NCI-H2171 treated with DMSO at 0.1 percent for 48 hours (cell line): Measurements from ENCODE around the gene KRTAP4-7.
"Not testable (repeated sequence)": the region's sequence is repeated elsewhere in the genome, so short reads cannot be mapped to it uniquely, and the experiment has no call there.

ENCODE experiments used
- DNase-seq: peaks from one replicate; lab custom pipeline; 2025; lab: John Stamatoyannopoulos, UW

KRTAP4-7 gene

DNA sequence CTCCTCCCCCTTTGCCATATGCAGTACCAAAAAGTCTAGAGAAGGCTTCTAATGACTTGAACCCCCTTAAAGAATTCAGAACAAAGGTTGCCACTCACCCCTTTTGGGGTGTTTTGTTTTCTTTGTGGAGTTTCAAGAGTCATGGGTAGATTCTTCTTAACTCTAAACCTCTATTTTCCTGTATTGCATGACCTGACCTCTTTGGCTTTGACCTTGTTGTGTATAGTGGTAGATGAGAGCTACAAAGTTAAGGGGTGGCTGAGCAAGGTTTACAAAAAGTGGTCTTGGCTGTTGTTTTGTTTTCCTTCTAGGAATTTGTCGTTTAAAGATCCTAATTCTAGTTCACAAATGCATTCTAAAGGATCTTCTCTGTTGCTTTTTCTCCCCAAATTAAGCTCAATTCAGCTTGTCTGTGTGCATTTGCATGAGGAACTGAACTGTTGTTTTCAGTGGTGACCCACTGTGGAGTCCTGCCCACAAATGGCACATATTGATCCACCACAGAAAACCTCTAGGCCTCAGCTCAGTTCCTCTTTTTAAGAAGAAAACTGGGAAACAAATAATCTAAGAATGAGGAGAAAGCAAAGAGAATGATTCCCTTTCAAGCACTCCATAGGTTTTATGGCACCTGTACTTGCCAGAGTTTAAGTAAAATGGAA lies 24.9 kb downstream of the KRTAP4-7 start:
- DNase-seq, result not testable (repeated sequence)

DNA sequence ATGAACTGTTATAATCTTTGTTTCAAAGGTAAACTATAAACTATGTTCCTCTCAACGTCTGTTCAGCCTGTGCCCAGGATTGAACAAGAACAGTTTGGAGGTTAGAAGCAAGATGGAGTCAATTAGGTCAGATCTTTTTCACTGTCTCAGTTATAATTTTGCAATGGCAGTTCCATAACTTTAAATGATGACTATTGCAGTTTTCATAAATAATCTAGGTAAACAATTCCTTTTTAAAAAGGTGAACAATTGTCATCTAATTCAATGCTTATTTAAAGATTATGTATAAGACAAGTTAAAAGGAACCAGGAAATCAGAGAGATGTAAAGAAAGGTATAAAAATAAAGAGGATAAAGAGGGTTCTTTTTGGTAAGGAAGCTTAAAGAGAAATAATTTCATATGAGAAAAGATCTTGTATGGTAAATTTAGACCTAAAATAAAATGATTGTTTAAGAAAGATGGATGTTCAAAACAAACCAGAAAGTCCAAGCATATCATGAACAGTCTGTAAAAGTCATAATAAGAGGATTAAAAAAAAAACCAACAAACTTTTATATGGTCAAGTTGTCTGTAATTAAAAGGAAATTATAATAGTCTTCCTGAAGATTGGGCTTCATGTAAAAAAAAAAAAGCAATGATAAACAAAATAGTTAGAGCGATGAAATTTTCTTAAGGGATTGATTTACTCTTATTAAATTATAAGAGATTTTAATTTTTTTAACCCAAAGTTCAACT lies 27.4 kb downstream of the KRTAP4-7 start:
- no peak for DNase-seq

DNA sequence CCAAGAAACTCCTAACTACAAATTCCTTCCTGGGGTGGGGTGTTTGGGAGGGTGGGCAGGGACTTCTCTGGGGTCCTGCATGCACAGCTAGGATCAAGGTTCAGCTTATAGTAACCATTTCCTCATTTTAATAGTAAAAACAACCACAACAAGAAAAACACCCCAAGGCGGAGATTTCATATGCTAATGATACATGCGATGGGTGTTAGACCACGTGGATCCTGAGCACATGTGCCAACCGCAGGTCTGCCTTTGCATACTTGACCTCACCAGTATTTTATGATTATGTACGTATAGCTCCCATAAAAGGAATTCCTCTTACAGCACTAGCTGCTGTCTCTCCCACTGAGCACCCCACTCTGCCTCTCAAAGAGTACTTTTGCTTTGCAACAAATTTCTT lies 32.3 kb downstream of the KRTAP4-7 start:
- DNase-seq, result no peak

DNA sequence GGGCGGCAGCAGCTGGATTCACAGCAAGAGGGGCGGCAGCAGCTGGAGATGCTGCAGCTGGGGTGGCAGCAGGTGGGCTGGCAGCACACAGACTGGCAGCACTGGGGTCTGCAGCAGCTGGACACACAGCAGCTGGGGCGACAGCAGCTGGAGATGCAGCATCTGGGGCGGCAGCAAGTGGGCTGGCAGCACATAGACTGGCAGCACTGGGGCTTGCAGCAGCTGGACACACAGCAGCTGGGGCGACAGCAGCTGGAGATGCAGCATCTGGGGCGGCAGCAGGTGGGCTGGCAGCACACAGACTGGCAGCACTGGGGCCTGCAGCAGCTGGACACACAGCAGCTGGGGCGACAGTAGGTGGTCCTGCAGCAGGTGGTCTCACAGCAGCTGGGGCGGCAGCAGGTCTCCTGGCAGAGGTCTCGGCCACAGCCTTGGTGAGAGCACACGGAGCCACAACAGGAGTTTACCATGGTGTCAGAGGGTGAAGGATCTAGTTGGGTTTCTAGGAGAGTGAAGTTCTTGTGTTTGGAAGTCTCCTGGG lies 34.0 kb downstream of the KRTAP4-7 start, which contains the start of gene KRTAP4-11:
KRTAP4-11 (minus strand) TSS at position 528 of the 541 bp plus-strand sequence; CDS start at position 470, 58 bp downstream.
- DNase-seq, result not testable (repeated sequence)

DNA sequence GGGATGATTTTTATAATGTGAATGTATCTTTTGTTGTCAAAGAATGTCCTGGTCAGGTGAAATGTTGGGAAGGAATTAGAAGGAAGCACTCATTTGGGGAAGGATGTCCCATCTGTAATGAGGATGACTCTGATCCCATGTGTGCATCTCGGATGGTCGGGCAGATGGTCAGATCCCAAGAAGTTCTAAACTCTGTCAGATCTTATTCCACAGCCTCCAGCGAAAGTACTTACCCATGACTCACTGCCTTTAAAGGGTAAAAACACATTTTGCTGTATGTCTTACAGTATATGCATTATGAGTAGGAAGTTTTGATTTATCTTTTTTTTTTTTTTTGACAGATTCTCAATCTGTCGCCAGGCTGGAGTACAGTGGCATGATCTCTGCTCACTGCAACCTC lies 34.8 kb downstream of the KRTAP4-7 start:
- DNase-seq, result no peak

DNA sequence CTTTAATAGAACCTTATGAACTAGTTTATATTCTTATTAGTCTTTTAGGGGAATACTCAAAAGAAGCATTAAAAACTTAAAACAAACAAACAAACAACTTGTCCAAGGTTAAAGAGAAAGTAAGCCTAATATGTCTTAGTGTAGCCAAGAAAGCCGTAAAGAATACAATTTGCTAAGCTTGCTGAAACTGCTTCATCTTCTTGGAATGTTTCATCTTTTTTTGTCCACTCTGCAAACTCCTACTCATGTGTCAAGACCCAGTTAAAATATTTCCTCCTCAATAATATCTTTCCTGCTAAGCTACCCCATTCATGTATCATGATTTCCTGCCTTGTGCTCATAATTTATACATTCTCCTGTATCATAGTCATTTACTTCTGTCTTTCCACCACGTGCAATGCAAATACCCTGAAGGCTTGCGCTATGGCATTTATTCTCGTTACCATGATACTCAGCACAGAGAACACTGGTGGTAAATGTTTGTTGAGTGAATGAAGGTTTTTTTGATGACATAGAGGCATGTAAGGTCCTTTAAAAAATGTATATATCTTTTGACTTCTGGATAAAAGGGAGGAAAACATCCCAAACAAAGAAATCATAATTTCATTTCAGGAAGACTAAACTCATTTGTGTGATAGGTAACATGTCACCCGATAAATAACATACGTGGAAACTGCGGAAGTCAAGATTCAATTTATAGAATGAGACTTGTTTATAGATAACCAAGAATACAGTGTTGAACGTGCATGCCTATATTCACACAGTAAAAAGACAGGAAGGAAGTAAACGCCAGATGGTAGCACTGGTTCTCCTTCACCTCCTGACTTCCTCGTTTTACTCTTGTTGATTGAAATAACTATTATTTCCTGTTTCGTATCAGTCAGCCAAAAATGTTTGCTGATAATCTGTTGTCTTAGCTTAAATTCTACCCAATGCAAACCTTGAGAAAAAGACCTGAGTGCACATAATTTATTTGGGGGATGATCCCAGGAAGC lies 36.0 kb downstream of the KRTAP4-7 start:
- DNase-seq, result not testable (repeated sequence)

DNA sequence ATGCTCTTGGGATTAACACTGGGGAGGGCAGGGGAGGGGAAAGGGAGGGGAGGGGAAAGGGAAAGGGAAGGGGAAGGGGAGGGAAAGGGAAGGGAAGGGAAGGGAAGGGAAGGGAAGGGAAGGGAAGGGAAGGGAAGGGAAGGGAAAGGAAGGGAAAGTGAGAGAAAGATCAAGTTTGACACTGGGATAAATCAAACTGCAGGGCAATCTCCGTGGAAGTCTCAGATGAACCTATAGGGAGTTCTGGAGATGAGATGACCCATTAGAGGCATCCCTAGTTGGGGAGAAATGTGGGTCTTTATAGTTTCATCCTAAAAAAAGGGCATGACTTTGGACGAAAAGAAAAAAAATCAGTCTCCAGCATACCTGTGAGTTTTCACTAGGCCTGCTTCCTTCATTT lies 37.8 kb downstream of the KRTAP4-7 start:
- DNase-seq, result no peak

DNA sequence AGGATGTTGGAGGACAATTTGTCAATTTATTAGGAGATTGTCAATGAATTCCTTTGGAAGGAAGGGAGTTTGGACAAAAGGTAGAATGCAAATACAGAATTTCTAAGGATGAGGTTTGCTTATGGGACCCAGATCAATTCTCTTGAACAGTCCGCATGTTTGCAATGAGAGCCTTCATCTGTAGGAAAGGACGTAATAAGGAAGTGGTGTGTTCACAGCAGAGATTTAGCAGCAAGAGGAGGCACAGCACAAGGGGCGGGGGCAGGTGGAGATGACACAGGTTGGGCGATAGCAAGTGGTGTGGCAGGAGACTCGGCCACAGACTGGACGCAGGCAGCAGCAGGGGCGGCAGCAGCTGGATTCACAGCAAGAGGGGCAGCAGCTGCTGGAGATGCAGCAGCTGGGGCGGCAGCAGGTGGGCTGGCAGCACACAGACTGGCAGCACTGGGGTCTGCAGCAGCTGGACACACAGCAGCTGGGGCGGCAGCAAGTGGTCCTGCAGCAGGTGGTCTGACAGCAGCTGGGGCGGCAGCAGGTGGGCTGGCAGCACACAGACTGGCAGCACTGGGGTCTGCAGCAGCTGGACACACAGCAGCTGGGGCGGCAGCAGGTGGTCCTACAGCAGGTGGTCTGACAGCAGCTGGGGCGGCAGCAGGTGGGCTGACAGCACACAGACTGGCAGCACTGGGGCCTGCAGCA lies 39.5 kb downstream of the KRTAP4-7 start:
- not testable (repeated sequence) for DNase-seq

DNA sequence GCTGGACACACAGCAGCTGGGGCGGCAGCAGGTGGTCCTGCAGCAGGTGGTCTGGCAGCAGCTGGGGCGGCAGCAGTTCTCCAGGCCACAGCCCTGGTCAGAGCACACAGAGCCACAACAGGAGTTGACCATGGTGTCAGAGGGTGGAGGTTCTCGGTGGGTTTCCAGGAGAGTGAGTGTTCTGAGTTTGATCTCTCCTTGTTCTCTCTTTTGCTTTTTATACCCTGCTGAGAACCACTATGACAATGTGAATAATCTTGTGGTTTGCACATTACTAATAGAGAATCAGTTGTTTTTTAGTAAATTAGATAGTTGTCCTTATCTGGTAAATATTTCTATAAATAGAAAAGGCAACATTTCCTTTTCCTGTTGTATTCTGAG lies 40.0 kb downstream of the KRTAP4-7 start, which contains the start of gene KRTAP4-12:
KRTAP4-12 (minus strand) TSS at position 192 of the 381 bp plus-strand sequence; CDS start at position 132, 60 bp downstream.
- DNase-seq, result not testable (repeated sequence)

DNA sequence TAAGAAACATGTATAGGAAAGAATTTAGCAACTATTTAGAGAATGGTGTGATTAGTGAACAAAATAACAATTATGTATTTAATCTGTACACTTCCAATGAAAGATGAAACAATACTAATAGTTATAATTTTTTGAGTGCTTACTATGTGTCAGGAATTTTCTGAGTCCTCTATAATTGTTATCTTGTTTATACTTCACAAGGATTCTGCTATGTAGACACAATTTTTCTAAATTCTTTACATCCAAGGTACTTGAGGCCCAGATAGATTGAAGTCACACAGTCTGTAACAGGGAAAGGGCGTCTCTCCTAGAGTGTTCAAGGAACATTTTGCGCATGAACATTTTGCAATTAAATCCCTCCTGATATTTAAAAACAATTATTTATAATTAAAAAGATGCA lies 41.1 kb downstream of the KRTAP4-7 start:
- no peak for DNase-seq

DNA sequence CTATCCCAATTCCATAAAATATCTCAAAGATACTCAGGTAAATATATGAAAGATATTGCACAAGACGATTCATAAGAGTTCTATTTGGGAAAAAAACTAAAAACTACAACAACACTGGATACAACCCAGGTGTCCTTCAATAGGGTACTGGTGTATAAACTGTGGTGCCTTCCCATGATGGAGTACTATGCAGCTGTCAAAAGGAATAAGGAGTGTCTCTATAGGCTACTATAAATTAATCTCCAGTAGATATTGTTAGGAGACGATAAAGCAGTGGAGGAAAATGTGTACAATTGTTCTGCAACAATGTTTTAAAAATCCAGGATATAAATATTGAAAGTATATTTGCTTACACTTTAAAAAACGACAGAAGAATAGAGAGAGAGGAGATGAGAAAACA lies 42.5 kb downstream of the KRTAP4-7 start:
- no peak for DNase-seq

DNA sequence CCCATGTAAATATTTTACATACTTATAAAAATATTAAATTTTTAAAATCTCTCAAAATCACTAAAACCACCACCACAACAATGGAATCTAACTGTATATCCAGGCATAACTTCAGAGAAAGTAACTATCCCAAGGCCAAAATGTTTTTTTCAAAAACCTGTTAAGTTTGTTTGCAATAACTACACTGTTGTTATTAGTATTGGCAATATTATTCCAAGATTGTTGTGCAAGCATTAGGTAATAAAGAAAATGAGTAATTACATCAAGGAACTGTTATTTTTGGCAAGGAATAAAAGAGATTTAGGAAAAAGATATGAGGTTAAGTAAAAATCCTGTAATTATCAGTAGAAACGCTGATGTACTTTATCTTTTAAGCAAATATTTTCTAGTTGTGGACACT lies 43.4 kb downstream of the KRTAP4-7 start:
- no peak for DNase-seq

DNA sequence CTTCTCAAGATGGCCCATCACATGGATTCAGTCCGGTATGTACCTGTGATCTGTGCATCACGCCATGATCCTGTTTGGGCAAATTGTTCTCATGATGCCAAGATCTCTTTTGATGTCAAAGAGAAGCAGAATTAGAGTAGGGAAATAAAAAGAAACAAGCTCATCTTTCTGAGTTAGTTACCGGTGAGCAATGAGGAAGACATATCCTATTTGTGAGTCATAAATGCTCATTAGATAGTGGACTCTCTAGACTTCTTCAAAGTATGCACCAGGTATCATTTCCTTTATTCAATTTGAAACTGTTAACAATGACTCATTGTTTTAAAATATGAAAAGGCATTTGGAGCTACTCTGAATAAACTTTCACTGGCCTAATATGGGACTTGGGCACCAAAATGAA lies 48.0 kb downstream of the KRTAP4-7 start:
- DNase-seq, result no peak

DNA sequence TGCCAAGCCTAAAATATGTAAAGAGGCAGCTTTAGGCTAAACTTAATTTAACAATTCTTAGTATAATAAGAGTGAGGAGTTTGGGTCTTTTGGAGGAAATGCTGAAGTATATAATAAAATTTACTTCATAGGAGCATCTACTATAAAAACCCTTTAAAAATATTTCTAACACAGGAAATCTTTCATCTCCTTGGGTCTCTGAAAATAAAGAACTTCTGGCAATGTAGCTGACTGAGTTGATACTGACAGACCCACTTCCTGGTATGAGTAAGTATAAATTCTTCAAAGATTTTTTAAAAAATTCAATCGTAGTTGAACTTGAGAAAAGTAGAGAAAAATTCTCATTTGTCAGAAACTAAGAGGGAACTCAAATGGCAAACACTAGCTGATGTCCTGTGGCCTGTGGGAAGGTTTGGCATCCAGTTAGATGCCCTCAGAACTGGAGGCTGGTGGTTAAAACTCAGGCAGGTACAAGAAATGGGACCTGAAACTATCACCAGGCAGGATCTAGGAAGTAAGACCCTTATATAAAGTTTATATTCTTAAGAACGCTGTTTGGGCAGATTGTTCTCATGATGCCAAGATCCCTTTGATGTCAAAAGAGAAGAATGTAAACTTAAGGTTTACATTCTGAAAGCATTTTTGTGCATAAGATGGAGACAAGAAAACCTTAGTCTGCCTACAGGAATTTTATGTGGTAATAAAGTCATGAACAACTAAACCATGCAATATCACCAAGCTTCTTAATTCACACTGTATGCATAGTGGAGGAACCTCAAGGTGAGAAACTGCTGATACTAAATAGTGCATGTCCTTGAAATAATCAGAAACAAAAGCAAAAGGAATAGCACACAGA lies 50.2 kb downstream of the KRTAP4-7 start:
- DNase-seq, result no peak
